K562 treated with DMSO at 1 percent for 12 hours (cell line): ENCODE results near the gene SIPA1. TPM values are rescaled to one million over a fixed set of nuclear protein-coding genes. Genes with fewer than 3 reads are reported as not detected.

Experiments used
- total RNA-seq: library from RNA; unstranded; fragments of 300-600 nt; gene quantifications from 2 replicates; pipeline ENCODE4 v1.2.3, GENCODE V29; 2022; ENCODE audit not compliant: insufficient read depth

The SIPA1 gene, protein sequence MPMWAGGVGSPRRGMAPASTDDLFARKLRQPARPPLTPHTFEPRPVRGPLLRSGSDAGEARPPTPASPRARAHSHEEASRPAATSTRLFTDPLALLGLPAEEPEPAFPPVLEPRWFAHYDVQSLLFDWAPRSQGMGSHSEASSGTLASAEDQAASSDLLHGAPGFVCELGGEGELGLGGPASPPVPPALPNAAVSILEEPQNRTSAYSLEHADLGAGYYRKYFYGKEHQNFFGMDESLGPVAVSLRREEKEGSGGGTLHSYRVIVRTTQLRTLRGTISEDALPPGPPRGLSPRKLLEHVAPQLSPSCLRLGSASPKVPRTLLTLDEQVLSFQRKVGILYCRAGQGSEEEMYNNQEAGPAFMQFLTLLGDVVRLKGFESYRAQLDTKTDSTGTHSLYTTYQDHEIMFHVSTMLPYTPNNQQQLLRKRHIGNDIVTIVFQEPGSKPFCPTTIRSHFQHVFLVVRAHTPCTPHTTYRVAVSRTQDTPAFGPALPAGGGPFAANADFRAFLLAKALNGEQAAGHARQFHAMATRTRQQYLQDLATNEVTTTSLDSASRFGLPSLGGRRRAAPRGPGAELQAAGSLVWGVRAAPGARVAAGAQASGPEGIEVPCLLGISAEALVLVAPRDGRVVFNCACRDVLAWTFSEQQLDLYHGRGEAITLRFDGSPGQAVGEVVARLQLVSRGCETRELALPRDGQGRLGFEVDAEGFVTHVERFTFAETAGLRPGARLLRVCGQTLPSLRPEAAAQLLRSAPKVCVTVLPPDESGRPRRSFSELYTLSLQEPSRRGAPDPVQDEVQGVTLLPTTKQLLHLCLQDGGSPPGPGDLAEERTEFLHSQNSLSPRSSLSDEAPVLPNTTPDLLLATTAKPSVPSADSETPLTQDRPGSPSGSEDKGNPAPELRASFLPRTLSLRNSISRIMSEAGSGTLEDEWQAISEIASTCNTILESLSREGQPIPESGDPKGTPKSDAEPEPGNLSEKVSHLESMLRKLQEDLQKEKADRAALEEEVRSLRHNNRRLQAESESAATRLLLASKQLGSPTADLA
- total RNA-seq = 53.3 and 65.6 TPM in 2 replicates

GRCh38 chr11:65637794-65638419, at the start of gene SIPA1:
TSS of gene SIPA1 (plus strand) at chr11:65638101. CDS start at chr11:65640922, 2,821 bp downstream.

GRCh38 chr11:65595543-65596281, 42.2 kb upstream of the SIPA1 start, which contains the start of gene KCNK7:
TSS of gene KCNK7 (minus strand) at chr11:65595800. CDS start at chr11:65595772, 28 bp downstream.

GRCh38 chr11:65615229-65615949, 22.5 kb upstream of the SIPA1 start, which contains the start of gene PCNX3:
TSS of gene PCNX3 (plus strand) at chr11:65615776. CDS start at chr11:65616312, 536 bp downstream.

GRCh38 chr11:65662799-65663638, 25.1 kb downstream of the SIPA1 start, which contains the start of gene RELA:
TSS of gene RELA (minus strand) at chr11:65662916. CDS start at chr11:65662832, 84 bp downstream.

Other genes with a start within 250 kb of the SIPA1 start
- gene NEAT1, start 215.3 kb upstream of the SIPA1 start, total RNA-seq = 9.8 and 52.5 TPM in 2 replicates
- 148 and 227 TPM in 2 replicates for gene MALAT1, start 139.1 kb upstream of the SIPA1 start, total RNA-seq
- gene SCYL1, start 113.0 kb upstream of the SIPA1 start, total RNA-seq = 110 and 115 TPM in 2 replicates
- gene LTBP3, start 79.7 kb upstream of the SIPA1 start, total RNA-seq = 34.0 and 34.5 TPM in 2 replicates
- gene ZNRD2, start 67.6 kb upstream of the SIPA1 start, total RNA-seq = 42.5 and 54.0 TPM in 2 replicates
- 94.7 and 125 TPM in 2 replicates for gene FAM89B, start 65.6 kb upstream of the SIPA1 start, total RNA-seq
- 47.2 and 71.8 TPM in 2 replicates for gene EHBP1L1, start 62.0 kb upstream of the SIPA1 start, total RNA-seq
- gene KCNK7, start 42.3 kb upstream of the SIPA1 start, total RNA-seq = not detected in 2 replicates
- 58.8 and 67.8 TPM in 2 replicates for gene MAP3K11, start 23.9 kb upstream of the SIPA1 start, total RNA-seq
- 29.9 and 49.8 TPM in 2 replicates for gene PCNX3, start 22.3 kb upstream of the SIPA1 start, total RNA-seq
- gene RELA, start 24.8 kb downstream of the SIPA1 start, total RNA-seq = 40.4 and 85.8 TPM in 2 replicates
- 34.6 and 39.5 TPM in 2 replicates for gene KAT5, start 74.2 kb downstream of the SIPA1 start, total RNA-seq
- gene RNASEH2C, start 82.7 kb downstream of the SIPA1 start, total RNA-seq = 31.8 and 55.6 TPM in 2 replicates
- 16.1 and 36.7 TPM in 2 replicates for gene AP5B1, start 142.9 kb downstream of the SIPA1 start, total RNA-seq
- not detected in 2 replicates for gene OVOL1, start 149.0 kb downstream of the SIPA1 start, total RNA-seq
- not detected in 2 replicates for gene SNX32, start 195.9 kb downstream of the SIPA1 start, total RNA-seq
- 719 and 743 TPM in 2 replicates for gene CFL1, start 220.1 kb downstream of the SIPA1 start, total RNA-seq
- gene MUS81, start 222.3 kb downstream of the SIPA1 start, total RNA-seq = 62.2 and 65.7 TPM in 2 replicates
- gene EFEMP2, start 234.7 kb downstream of the SIPA1 start, total RNA-seq = 1.3 TPM in 1 of 2 replicates, not detected in the other
- 0.74 TPM in 1 of 2 replicates, not detected in the other for gene CTSW, start 241.7 kb downstream of the SIPA1 start, total RNA-seq